Lung microvascular endothelial cell (primary cell): ENCODE measurements around the gene BCKDHB. TPM values are rescaled to one million over a fixed set of nuclear protein-coding genes. Genes with fewer than 3 reads are reported as not detected.
A peak's percentile ranks its signal among the peaks of the same experiment; 100 is the strongest.
"Not testable (repeated sequence)": the region's sequence is repeated elsewhere in the genome, so short reads cannot be mapped to it uniquely, and the experiment has no call there.

ENCODE experiments used
- DNase-seq, 2 donors: peaks; one replicate each; pipeline versions ENCODE4 v3.0.0 to v3.0.0-alpha.2; 2010; ENCODE audit warnings: low read depth in 2 of 2
- total RNA-seq: library from RNA; depleted of rRNA; stranded (reverse); fragments of >200 nt; gene quantifications from 2 replicates; pipeline ENCODE4 v1.2.1, GENCODE V29; 2014

BCKDHB gene
- total RNA-seq, 1 donor from 2014 or later, result 6.5 TPM

- peak in 1 of 2 donors; percentile 3 for DNase-seq
These were observed 148.2 kb downstream of the BCKDHB start for GRCh38 chr6:80254716-80255115.

- DNase-seq, result no peak
These were observed 150.2 kb downstream of the BCKDHB start for GRCh38 chr6:80256691-80257090.

GRCh38 chr6:80259118-80259517 lies 152.6 kb downstream of the BCKDHB start:
- no peak for DNase-seq

GRCh38 chr6:80263585-80263984 lies 157.1 kb downstream of the BCKDHB start:
- DNase-seq, result no peak

GRCh38 chr6:80268865-80269730 lies 162.6 kb downstream of the BCKDHB start:
- no peak for DNase-seq

GRCh38 chr6:80271074-80271473 lies 164.6 kb downstream of the BCKDHB start:
- no peak for DNase-seq

- no peak for DNase-seq
These were observed 166.5 kb downstream of the BCKDHB start for GRCh38 chr6:80272988-80273387.

- no peak for DNase-seq
These were observed 170.4 kb downstream of the BCKDHB start for GRCh38 chr6:80276861-80277260.

- no peak for DNase-seq
These were observed 171.0 kb downstream of the BCKDHB start for GRCh38 chr6:80277501-80277900.

- no peak for DNase-seq
These were observed 174.0 kb downstream of the BCKDHB start for GRCh38 chr6:80280262-80281010.

GRCh38 chr6:80282913-80283554 lies 176.6 kb downstream of the BCKDHB start:
- DNase-seq, result no peak

GRCh38 chr6:80287112-80287511 lies 180.6 kb downstream of the BCKDHB start:
- DNase-seq, result no peak

- no peak for DNase-seq
These were observed 181.1 kb downstream of the BCKDHB start for GRCh38 chr6:80287607-80288006.

GRCh38 chr6:80289727-80290126 lies 183.3 kb downstream of the BCKDHB start:
- no peak for DNase-seq

- not testable (repeated sequence) for DNase-seq
These were observed 188.1 kb downstream of the BCKDHB start for GRCh38 chr6:80294531-80294930.

- DNase-seq, result no peak
These were observed 196.2 kb downstream of the BCKDHB start for GRCh38 chr6:80302716-80303115.

- no peak for DNase-seq
These were observed 197.5 kb downstream of the BCKDHB start for GRCh38 chr6:80304014-80304413.

GRCh38 chr6:80314531-80314930 lies 208.1 kb downstream of the BCKDHB start:
- no peak for DNase-seq

- no peak for DNase-seq
These were observed 210.3 kb downstream of the BCKDHB start for GRCh38 chr6:80316686-80317231.

- DNase-seq, result no peak
These were observed 212.7 kb downstream of the BCKDHB start for GRCh38 chr6:80319196-80319595.

GRCh38 chr6:80321011-80321410 lies 214.5 kb downstream of the BCKDHB start:
- DNase-seq, result no peak

- peak in 1 of 2 donors; percentile 43 for DNase-seq
These were observed 219.3 kb downstream of the BCKDHB start for GRCh38 chr6:80325742-80326141.
